WTC11 (cell line): ENCODE measurements around the gene ATPAF2. TPM values are rescaled to one million over a fixed set of nuclear protein-coding genes. Genes with fewer than 3 reads are reported as not detected.

ENCODE experiments used
- ATAC-seq: fragments of 200-7000 bp; cut with Tn5 transposase; 2 replicates; pipeline ENCODE4 v1.10.0; 2021; ENCODE audit warnings: mild to moderate bottlenecking, moderate library complexity
- CTCF ChIA-PET: fragments of 300-600 bp; sonication (Branson Sonifier 250); formaldehyde crosslinking; loops from one replicate; lab custom pipeline; 2021; ENCODE audit warnings: antibody characterized with exemption; lab: Charles Lee
- POLR2A ChIA-PET: fragments of 350-600 bp; sonication (Branson Sonifier 250); formaldehyde crosslinking; loops from one replicate; lab custom pipeline; 2021; ENCODE audit warnings: antibody characterized with exemption; lab: Charles Lee
- DNase-seq: peaks from one replicate; pipeline ENCODE4 v3.0.0; 2021; ENCODE audit warnings: low spot score
- H3K27ac Mint-ChIP-seq: 2 replicates; pipeline ENCODE4 v1.8.0; 2021; ENCODE audit warnings: mixed read lengths
- H3K27me3 Mint-ChIP-seq: 2 replicates; pipeline ENCODE4 v1.8.0; 2021; ENCODE audit warnings: low read depth, mild to moderate bottlenecking, moderate library complexity, mixed read lengths
- H3K36me3 Mint-ChIP-seq: 2 replicates; pipeline ENCODE4 v1.8.0; 2021; ENCODE audit warnings: mixed read lengths
- H3K4me1 Mint-ChIP-seq: 2 replicates; pipeline ENCODE4 v1.8.0; 2022; ENCODE audit warnings: mixed read lengths
- H3K4me3 Mint-ChIP-seq: 2 replicates; pipeline ENCODE4 v1.8.0; 2021; ENCODE audit warnings: mild to moderate bottlenecking, moderate library complexity, mixed read lengths
- H3K9me3 Mint-ChIP-seq: 2 replicates; pipeline ENCODE4 v1.8.0; 2021; ENCODE audit warnings: mixed read lengths
- ARID4B ChIP-seq: sonication (generic); formaldehyde crosslinking; IDR thresholded peaks from 2 replicates; pipeline ENCODE4 v1.8.0; 2023; ENCODE audit warnings: missing genetic modification reagents, mild to moderate bottlenecking, borderline replicate concordance
- CDX4 ChIP-seq: fragments of 250-450 bp; sonication (Bioruptor Pico); IDR thresholded peaks from 2 replicates; pipeline ENCODE4 v1.9.0; 2021; ENCODE audit warnings: moderate library complexity, mild to moderate bottlenecking, inconsistent platforms, borderline replicate concordance
- E2F4 ChIP-seq: sonication (generic); formaldehyde crosslinking; IDR thresholded peaks from 2 replicates; pipeline ENCODE4 v1.8.1; 2022; ENCODE audit warnings: low read depth, mild to moderate bottlenecking, moderate library complexity, missing genetic modification reagents, borderline replicate concordance
- FOXP1 ChIP-seq: sonication (generic); formaldehyde crosslinking; IDR thresholded peaks from 2 replicates; pipeline ENCODE4 v1.8.0; 2022; ENCODE audit warnings: missing genetic modification reagents, mild to moderate bottlenecking, moderate library complexity, borderline replicate concordance
- FOXP4 ChIP-seq: sonication (generic); formaldehyde crosslinking; IDR thresholded peaks from 2 replicates; pipeline ENCODE4 v1.8.0; 2022; ENCODE audit warnings: mild to moderate bottlenecking, missing genetic modification reagents
- NFE2L1 ChIP-seq: sonication (generic); formaldehyde crosslinking; IDR thresholded peaks from 2 replicates; pipeline ENCODE4 v1.8.1; 2023; ENCODE audit warnings: missing genetic modification reagents
- NR3C1 ChIP-seq: sonication (generic); formaldehyde crosslinking; conservative IDR thresholded peaks from 2 replicates; pipeline ENCODE4 v1.8.1; 2023; ENCODE audit warnings: low read depth, mild to moderate bottlenecking, missing genetic modification reagents
- PRRX2 ChIP-seq: fragments of 250-450 bp; sonication (Bioruptor Pico); IDR thresholded peaks from 2 replicates; pipeline ENCODE4 v1.8.0; 2021; ENCODE audit warnings: mild to moderate bottlenecking
- SOX15 ChIP-seq: fragments of 250-450 bp; sonication (Bioruptor Pico); IDR thresholded peaks from 2 replicates; pipeline ENCODE4 v1.9.0; 2021; ENCODE audit warnings: mild to moderate bottlenecking
- STAT6 ChIP-seq: sonication (generic); formaldehyde crosslinking; conservative IDR thresholded peaks from 2 replicates; pipeline ENCODE4 v1.8.1; 2023; ENCODE audit warnings: mild to moderate bottlenecking, low read depth, missing genetic modification reagents, moderate library complexity
- USF1 ChIP-seq: sonication (generic); formaldehyde crosslinking; IDR thresholded peaks from 2 replicates; pipeline ENCODE4 v1.8.0; 2022; ENCODE audit warnings: mild to moderate bottlenecking, missing genetic modification reagents
- USF2 ChIP-seq: sonication (generic); formaldehyde crosslinking; IDR thresholded peaks from 2 replicates; pipeline ENCODE4 v1.8.1; 2023; ENCODE audit warnings: mild to moderate bottlenecking, missing genetic modification reagents, moderate library complexity
- ZNF232 ChIP-seq: sonication (generic); formaldehyde crosslinking; IDR thresholded peaks from 2 replicates; pipeline ENCODE4 v1.8.0; 2022; ENCODE audit warnings: mild to moderate bottlenecking, missing genetic modification reagents
- ZNF423 ChIP-seq: fragments of 250-450 bp; sonication (Bioruptor Pico); IDR thresholded peaks from 2 replicates; pipeline ENCODE4 v2.1.2; 2022; ENCODE audit warnings: mild to moderate bottlenecking, moderate library complexity
- ZSCAN18 ChIP-seq: fragments of 250-450 bp; sonication (Bioruptor Pico); IDR thresholded peaks from 2 replicates; pipeline ENCODE4 v2.1.2; 2022; ENCODE audit warnings: mild to moderate bottlenecking, moderate library complexity
- total RNA-seq: library from RNA; stranded (reverse); gene quantifications from 3 replicates; pipeline ENCODE4 v1.2.3, GENCODE V29; 2021

Gene ATPAF2
- total RNA-seq, 1 experiment from 2014 or later, result 33.5 TPM

GRCh38 chr17:18011286-18011685 is 27.7 kb downstream of the ATPAF2 start:
- no peak for ATAC-seq
- no peaks in the 10 kb centered on the region for H3K9me3 Mint-ChIP-seq
- CTCF ChIA-PET, result no interaction called here

More at GRCh38 chr17:18011286-18011685, 27.7 kb downstream of the ATPAF2 start:
- no peaks in the 10 kb centered on the region for H3K27me3 Mint-ChIP-seq
- no peak for DNase-seq
- H3K4me3 Mint-ChIP-seq, result no peak overlapping the region
- H3K36me3 Mint-ChIP-seq, result no peaks in the 10 kb centered on the region
- H3K4me1 Mint-ChIP-seq, result peaks cover 3% of the 10 kb centered on the region; the same call in 1 of the 2 replicates
- POLR2A ChIA-PET, result no interaction called here
- H3K27ac Mint-ChIP-seq, result no peak overlapping the region
- TF ChIP-seq FOXP4 (CRISPR knock-in tag), result no peak
- no peak for TF ChIP-seq ZSCAN18
- TF ChIP-seq ARID4B, result no peak
- TF ChIP-seq FOXP1 (CRISPR knock-in tag), result no peak
- no peak for TF ChIP-seq ZNF423 (CRISPR knock-in tag)
- no peak for TF ChIP-seq SOX15 (CRISPR knock-in tag)
- TF ChIP-seq E2F4 (CRISPR knock-in tag), result no peak
- no peak for TF ChIP-seq NR3C1 (CRISPR knock-in tag)
- no peak for TF ChIP-seq CDX4 (CRISPR knock-in tag)
- no peak for TF ChIP-seq USF1 (CRISPR knock-in tag)
- TF ChIP-seq ZNF232, result no peak
- TF ChIP-seq USF2 (CRISPR knock-in tag), result no peak
- TF ChIP-seq NFE2L1 (CRISPR knock-in tag), result no peak
- TF ChIP-seq STAT6 (CRISPR knock-in tag), result no peak
- TF ChIP-seq PRRX2, result no peak
